ENCODE results near the gene ACAD10.
"Not testable (repeated sequence)": the region's sequence is repeated elsewhere in the genome, so short reads cannot be mapped to it uniquely, and the experiment has no call there.

- TF ChIP-seq CTCF (IDR thresholded peaks at IDR 0.05; ENCODE audit: low read depth, low read length); MAX (IDR thresholded peaks at IDR 0.05; ENCODE audit: low read depth, low read length); POLR2A (IDR thresholded peaks at IDR 0.05; ENCODE audit: extremely low read depth, insufficient read length): not testable (repeated sequence)
Measured at GRCh38 chr12:111763552-111763951, 77.7 kb downstream of the ACAD10 start.

Measured in NB4 (cell line).